H1 (cell line): ENCODE results near the gene CDC40. TPM values are rescaled to one million over a fixed set of nuclear protein-coding genes. Genes with fewer than 3 reads are reported as not detected.

ENCODE experiments used
- EGR1 ChIP-seq: IDR thresholded peaks from 2 replicates; pipeline ENCODE4 v1.6.1; 2011; ENCODE audit warnings: low read depth, low read length, borderline replicate concordance
- GTF2F1 ChIP-seq: IDR thresholded peaks from 2 replicates; pipeline ENCODE4 v1.6.1; 2012; ENCODE audit warnings: low read depth, low read length, improper control_type of control experiment, borderline replicate concordance
- JUND ChIP-seq: IDR thresholded peaks from 2 replicates; pipeline ENCODE4 v1.6.1; 2011; ENCODE audit warnings: mild to moderate bottlenecking, improper control_type of control experiment, low read length
- KDM5A ChIP-seq: fragments of 200-600 bp; IDR thresholded peaks from 2 replicates; pipeline ENCODE4 v1.7.1; 2012; ENCODE audit warnings: mild to moderate bottlenecking, low read length, inconsistent platforms, mixed read lengths
- RFX5 ChIP-seq: IDR thresholded peaks from 2 replicates; pipeline ENCODE4 v1.6.1; 2011; ENCODE audit warnings: low read depth, low read length, improper control_type of control experiment, borderline replicate concordance
- RNF2 ChIP-seq: fragments of 200-900, 300-1000 bp; sonication (generic); IDR thresholded peaks from 2 replicates; pipeline ENCODE4 v1.7.1; 2016; ENCODE audit warnings: borderline replicate concordance, low read depth, mild to moderate bottlenecking, antibody characterized with exemption, low read length; ENCODE audit not compliant: poor library complexity, severe bottlenecking; ENCODE audit errors: missing control alignments
- SP2 ChIP-seq: IDR thresholded peaks from 2 replicates; pipeline ENCODE4 v1.6.1; 2012; ENCODE audit warnings: mild to moderate bottlenecking, low read length, inconsistent platforms
- polyA plus RNA-seq, 7 experiments: library from polyadenylated mRNA; depleted of rRNA in 3 of 7; stranded (reverse) in 5 of 7; unstranded in 2 of 7; fragments of >200 nt in 5 of 7; fragments of 200-250 nt in 2 of 7; gene quantifications; 1 replicate in 5 of 7; 2 replicates in 1 of 7; 4 replicates in 1 of 7; pipeline versions ENCODE4 v1.2.1 to v1.2.3, GENCODE V29; 2011 to 2013; ENCODE audit warnings: missing spikeins in 2 of 7, mixed read lengths in 2 of 7
- total RNA-seq: library from RNA; stranded (reverse); fragmentation: NEBNext Ultra II Directional; extraction: Animal tissue kit (Norgen Biotek cat#: 25700); gene quantifications from 2 replicates; pipeline ENCODE4 v1.2.1, GENCODE V29; 2021
- TF ChIP-seq, protein P1 (sequence below): fragments of 300-600 bp; sonication (generic); IDR thresholded peaks from 2 replicates; pipeline ENCODE4 v1.7.1; 2012; ENCODE audit warnings: low read length, moderate library complexity, mild to moderate bottlenecking, inconsistent platforms; ENCODE audit not compliant: insufficient replicate concordance
- TF ChIP-seq, protein P2 (sequence below), 3 experiments: IDR thresholded peaks; 1 replicate in 2 of 3; 2 replicates in 1 of 3; pipeline versions ENCODE4 v1.5.1 to v1.6.1; 2011; ENCODE audit warnings: low read length in 3 of 3, mild to moderate bottlenecking in 3 of 3, inconsistent platforms in 2 of 3, low read depth in 1 of 3, moderate library complexity in 1 of 3; ENCODE audit not compliant: insufficient read depth in 1 of 3; ENCODE audit errors: control extremely low read depth in 1 of 3

Gene CDC40
- total and polyA plus RNA-seq, 2 of the 8 experiments (the other 6 are each of a cell fraction or from before 2014, with no cell fraction given), result 7.3 to 27.2 TPM

DNA sequence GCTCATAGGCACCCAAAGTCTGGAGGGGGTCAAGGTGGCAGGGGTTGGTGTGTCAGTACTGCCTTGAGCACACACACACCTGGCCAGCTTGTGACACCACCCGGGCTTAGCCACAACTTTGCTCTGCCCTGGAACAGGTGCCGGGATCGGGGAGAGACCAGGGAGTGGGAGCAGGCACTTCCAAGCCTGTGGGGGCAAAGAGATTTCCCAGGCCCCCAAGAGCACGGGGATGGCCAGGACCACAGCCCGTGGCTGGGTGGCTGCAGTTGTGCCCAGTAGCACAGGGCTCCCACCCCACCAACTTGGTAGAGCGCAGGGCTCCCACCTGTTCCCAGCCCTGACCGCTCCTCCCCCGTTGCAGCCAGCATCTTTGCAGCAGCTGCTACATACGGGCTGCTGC lies 41.2 kb upstream of the CDC40 start (continued):
- TF ChIP-seq, protein P1, sequence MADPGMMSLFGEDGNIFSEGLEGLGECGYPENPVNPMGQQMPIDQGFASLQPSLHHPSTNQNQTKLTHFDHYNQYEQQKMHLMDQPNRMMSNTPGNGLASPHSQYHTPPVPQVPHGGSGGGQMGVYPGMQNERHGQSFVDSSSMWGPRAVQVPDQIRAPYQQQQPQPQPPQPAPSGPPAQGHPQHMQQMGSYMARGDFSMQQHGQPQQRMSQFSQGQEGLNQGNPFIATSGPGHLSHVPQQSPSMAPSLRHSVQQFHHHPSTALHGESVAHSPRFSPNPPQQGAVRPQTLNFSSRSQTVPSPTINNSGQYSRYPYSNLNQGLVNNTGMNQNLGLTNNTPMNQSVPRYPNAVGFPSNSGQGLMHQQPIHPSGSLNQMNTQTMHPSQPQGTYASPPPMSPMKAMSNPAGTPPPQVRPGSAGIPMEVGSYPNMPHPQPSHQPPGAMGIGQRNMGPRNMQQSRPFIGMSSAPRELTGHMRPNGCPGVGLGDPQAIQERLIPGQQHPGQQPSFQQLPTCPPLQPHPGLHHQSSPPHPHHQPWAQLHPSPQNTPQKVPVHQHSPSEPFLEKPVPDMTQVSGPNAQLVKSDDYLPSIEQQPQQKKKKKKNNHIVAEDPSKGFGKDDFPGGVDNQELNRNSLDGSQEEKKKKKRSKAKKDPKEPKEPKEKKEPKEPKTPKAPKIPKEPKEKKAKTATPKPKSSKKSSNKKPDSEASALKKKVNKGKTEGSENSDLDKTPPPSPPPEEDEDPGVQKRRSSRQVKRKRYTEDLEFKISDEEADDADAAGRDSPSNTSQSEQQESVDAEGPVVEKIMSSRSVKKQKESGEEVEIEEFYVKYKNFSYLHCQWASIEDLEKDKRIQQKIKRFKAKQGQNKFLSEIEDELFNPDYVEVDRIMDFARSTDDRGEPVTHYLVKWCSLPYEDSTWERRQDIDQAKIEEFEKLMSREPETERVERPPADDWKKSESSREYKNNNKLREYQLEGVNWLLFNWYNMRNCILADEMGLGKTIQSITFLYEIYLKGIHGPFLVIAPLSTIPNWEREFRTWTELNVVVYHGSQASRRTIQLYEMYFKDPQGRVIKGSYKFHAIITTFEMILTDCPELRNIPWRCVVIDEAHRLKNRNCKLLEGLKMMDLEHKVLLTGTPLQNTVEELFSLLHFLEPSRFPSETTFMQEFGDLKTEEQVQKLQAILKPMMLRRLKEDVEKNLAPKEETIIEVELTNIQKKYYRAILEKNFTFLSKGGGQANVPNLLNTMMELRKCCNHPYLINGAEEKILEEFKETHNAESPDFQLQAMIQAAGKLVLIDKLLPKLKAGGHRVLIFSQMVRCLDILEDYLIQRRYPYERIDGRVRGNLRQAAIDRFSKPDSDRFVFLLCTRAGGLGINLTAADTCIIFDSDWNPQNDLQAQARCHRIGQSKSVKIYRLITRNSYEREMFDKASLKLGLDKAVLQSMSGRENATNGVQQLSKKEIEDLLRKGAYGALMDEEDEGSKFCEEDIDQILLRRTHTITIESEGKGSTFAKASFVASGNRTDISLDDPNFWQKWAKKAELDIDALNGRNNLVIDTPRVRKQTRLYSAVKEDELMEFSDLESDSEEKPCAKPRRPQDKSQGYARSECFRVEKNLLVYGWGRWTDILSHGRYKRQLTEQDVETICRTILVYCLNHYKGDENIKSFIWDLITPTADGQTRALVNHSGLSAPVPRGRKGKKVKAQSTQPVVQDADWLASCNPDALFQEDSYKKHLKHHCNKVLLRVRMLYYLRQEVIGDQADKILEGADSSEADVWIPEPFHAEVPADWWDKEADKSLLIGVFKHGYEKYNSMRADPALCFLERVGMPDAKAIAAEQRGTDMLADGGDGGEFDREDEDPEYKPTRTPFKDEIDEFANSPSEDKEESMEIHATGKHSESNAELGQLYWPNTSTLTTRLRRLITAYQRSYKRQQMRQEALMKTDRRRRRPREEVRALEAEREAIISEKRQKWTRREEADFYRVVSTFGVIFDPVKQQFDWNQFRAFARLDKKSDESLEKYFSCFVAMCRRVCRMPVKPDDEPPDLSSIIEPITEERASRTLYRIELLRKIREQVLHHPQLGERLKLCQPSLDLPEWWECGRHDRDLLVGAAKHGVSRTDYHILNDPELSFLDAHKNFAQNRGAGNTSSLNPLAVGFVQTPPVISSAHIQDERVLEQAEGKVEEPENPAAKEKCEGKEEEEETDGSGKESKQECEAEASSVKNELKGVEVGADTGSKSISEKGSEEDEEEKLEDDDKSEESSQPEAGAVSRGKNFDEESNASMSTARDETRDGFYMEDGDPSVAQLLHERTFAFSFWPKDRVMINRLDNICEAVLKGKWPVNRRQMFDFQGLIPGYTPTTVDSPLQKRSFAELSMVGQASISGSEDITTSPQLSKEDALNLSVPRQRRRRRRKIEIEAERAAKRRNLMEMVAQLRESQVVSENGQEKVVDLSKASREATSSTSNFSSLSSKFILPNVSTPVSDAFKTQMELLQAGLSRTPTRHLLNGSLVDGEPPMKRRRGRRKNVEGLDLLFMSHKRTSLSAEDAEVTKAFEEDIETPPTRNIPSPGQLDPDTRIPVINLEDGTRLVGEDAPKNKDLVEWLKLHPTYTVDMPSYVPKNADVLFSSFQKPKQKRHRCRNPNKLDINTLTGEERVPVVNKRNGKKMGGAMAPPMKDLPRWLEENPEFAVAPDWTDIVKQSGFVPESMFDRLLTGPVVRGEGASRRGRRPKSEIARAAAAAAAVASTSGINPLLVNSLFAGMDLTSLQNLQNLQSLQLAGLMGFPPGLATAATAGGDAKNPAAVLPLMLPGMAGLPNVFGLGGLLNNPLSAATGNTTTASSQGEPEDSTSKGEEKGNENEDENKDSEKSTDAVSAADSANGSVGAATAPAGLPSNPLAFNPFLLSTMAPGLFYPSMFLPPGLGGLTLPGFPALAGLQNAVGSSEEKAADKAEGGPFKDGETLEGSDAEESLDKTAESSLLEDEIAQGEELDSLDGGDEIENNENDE, result no peak
- TF ChIP-seq, protein P2, sequence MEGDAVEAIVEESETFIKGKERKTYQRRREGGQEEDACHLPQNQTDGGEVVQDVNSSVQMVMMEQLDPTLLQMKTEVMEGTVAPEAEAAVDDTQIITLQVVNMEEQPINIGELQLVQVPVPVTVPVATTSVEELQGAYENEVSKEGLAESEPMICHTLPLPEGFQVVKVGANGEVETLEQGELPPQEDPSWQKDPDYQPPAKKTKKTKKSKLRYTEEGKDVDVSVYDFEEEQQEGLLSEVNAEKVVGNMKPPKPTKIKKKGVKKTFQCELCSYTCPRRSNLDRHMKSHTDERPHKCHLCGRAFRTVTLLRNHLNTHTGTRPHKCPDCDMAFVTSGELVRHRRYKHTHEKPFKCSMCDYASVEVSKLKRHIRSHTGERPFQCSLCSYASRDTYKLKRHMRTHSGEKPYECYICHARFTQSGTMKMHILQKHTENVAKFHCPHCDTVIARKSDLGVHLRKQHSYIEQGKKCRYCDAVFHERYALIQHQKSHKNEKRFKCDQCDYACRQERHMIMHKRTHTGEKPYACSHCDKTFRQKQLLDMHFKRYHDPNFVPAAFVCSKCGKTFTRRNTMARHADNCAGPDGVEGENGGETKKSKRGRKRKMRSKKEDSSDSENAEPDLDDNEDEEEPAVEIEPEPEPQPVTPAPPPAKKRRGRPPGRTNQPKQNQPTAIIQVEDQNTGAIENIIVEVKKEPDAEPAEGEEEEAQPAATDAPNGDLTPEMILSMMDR (IDR thresholded peaks at IDR 0.05; ENCODE audit: control extremely low read depth in 1 of 3, insufficient read depth in 1 of 3, low read depth in 1 of 3, low read length in 3 of 3), result no peak
- TF ChIP-seq GTF2F1, result no peak
- no peak for TF ChIP-seq KDM5A
- TF ChIP-seq EGR1, result no peak
- TF ChIP-seq RNF2, result no peak
- no peak for TF ChIP-seq RFX5
- no peak for TF ChIP-seq JUND
- no peak for TF ChIP-seq SP2
